K562 (cell line): Measurements from ENCODE around the gene MACROD2. TPM values are rescaled to one million over a fixed set of nuclear protein-coding genes. Genes with fewer than 3 reads are reported as not detected.

Source experiments
- ATAC-seq: fragments of 200-7000 bp; cut with Tn5 transposase; 3 replicates; pipeline ENCODE4 v1.9.1; 2020; ENCODE audit warnings: moderate library complexity
- BruUV-seq: library from RNA; stranded (reverse); fragments of 400-500 nt; replicated peaks from 2 replicates; lab custom pipeline; 2021; lab: Mats Ljungman, UMichigan
- CTCF ChIA-PET: fragments of 300-600 bp; formaldehyde crosslinking; extraction: SDS; loops from one replicate; lab custom pipeline; 2021; ENCODE audit warnings: low intra/inter-chr PET ratio; lab: Yijun Ruan, JAX
- POLR2A ChIA-PET: fragments of 300-600, 350-650 bp; sonication (Branson Sonifier 250); formaldehyde crosslinking; extraction: SDS; loops from one replicate; lab custom pipeline; 2021; ENCODE audit warnings: antibody characterized with exemption, inconsistent platforms; lab: Yijun Ruan, JAX
- DNase-seq, 4 experiments: peaks; one replicate each; pipeline versions ENCODE4 v3.0.0 to v3.0.0-alpha.2; 2011 to 2018; ENCODE audit warnings: low spot score in 3 of 4, mixed read lengths in 3 of 4; ENCODE audit errors: extremely low read depth in 1 of 4
- FAIRE-seq: peaks from 2 replicates; lab custom pipeline; 2011; peaks lifted over from hg19 to GRCh38; lab: Jason Lieb, UNC
- H2AFZ ChIP-seq: 2 replicates; pipeline ENCODE4 v1.6.0; 2011; ENCODE audit warnings: low read depth, low read length, control low read depth, inconsistent platforms
- H3K27ac ChIP-seq: fragments of 200-600 bp; 3 replicates; pipeline ENCODE4 v1.8.0; 2011; ENCODE audit warnings: low read depth, mild to moderate bottlenecking, control low read depth, inconsistent platforms, low read length, moderate library complexity, mixed read lengths; ENCODE audit errors: extremely low read depth
- H3K27me3 ChIP-seq, 2 experiments: fragments of 300-600 bp in 1 of 2; 2 replicates in 1 of 2; 3 replicates in 1 of 2; pipeline versions ENCODE4 v1.6.0 to v1.8.0; 2011; ENCODE audit warnings: inconsistent platforms in 2 of 2, low read length in 2 of 2, mild to moderate bottlenecking in 1 of 2, mixed read lengths in 1 of 2, moderate library complexity in 1 of 2; ENCODE audit not compliant: control insufficient read depth in 2 of 2, insufficient read depth in 2 of 2
- H3K36me3 ChIP-seq: fragments of 300-600 bp; 3 replicates; pipeline ENCODE4 v1.8.0; 2011; ENCODE audit warnings: mild to moderate bottlenecking, low read length, inconsistent platforms; ENCODE audit not compliant: control insufficient read depth, insufficient read depth
- H3K4me1 ChIP-seq, 2 experiments: fragments of 200-600 bp in 1 of 2; replicated peaks in 1 of 2; 2 replicates in 1 of 2; 3 replicates in 1 of 2; pipeline versions ENCODE4 v1.5.1 to v1.8.0; 2011; ENCODE audit warnings: inconsistent platforms in 2 of 2, low read length in 2 of 2, mild to moderate bottlenecking in 1 of 2, mixed read lengths in 1 of 2, moderate library complexity in 1 of 2; ENCODE audit not compliant: control insufficient read depth in 2 of 2, insufficient read depth in 2 of 2
- H3K4me2 ChIP-seq: 2 replicates; pipeline ENCODE4 v1.6.1; 2011; ENCODE audit warnings: low read length, control low read depth, inconsistent platforms, mixed read lengths; ENCODE audit not compliant: insufficient read depth
- H3K4me3 ChIP-seq: fragments of 200-600 bp; sonication (generic), shearing (Covaris generic); 2 replicates; pipeline ENCODE4 v1.5.1; 2016; ENCODE audit warnings: control low read depth, inconsistent platforms
- H3K79me2 ChIP-seq: fragments of 200-600 bp; 3 replicates; pipeline ENCODE4 v1.8.0; 2011; ENCODE audit warnings: low read length, inconsistent platforms; ENCODE audit not compliant: control insufficient read depth, insufficient read depth
- H3K9ac ChIP-seq, 2 experiments: 2 replicates each; pipeline versions ENCODE4 v1.6.0 to v1.6.1; 2011; ENCODE audit warnings: low read depth in 2 of 2, low read length in 2 of 2, control low read depth in 1 of 2, inconsistent platforms in 1 of 2, mild to moderate bottlenecking in 1 of 2, mixed read lengths in 1 of 2; ENCODE audit not compliant: insufficient read depth in 1 of 2
- H3K9me1 ChIP-seq: one replicate; pipeline ENCODE4 v1.6.0; 2011; ENCODE audit warnings: inconsistent platforms, mild to moderate bottlenecking, low read length, moderate library complexity; ENCODE audit not compliant: control insufficient read depth, insufficient read depth
- H3K9me3 ChIP-seq: replicated peaks from 2 replicates; pipeline ENCODE4 v1.5.1; 2011; ENCODE audit warnings: low read depth, low read length, inconsistent platforms; ENCODE audit not compliant: control insufficient read depth, insufficient read depth
- H4K20me1 ChIP-seq: replicated peaks from 2 replicates; pipeline ENCODE4 v1.6.1; 2011; ENCODE audit warnings: low read length, inconsistent platforms, mixed read lengths; ENCODE audit not compliant: control insufficient read depth, insufficient read depth
- BACH1 ChIP-seq: fragments of 200-800 bp; sonication (Bioruptor generic); IDR thresholded peaks from 2 replicates; pipeline ENCODE4 v1.6.1; 2016; ENCODE audit warnings: missing genetic modification characterization, missing compliant biosample characterization
- CBX2 ChIP-seq: fragments of 200-600 bp; sonication (generic); IDR thresholded peaks from one replicate; pipeline ENCODE4 v1.6.1; 2012; ENCODE audit warnings: mild to moderate bottlenecking, low read length, inconsistent platforms; ENCODE audit not compliant: insufficient read depth, poor library complexity, severe bottlenecking
- HMG20B ChIP-seq: fragments of 250-450 bp; sonication (Bioruptor Pico); IDR thresholded peaks from 2 replicates; pipeline ENCODE4 v1.5.0; 2021; ENCODE audit warnings: mild to moderate bottlenecking
- HSF4 ChIP-seq: fragments of 250-450 bp; sonication (Bioruptor Pico); IDR thresholded peaks from 2 replicates; pipeline ENCODE4 v2.1.2; 2022; ENCODE audit warnings: mild to moderate bottlenecking, moderate library complexity, borderline replicate concordance
- KDM1A ChIP-seq, 2 experiments: fragments of 450-650 bp; IDR thresholded peaks; 2 replicates each; pipeline ENCODE4 v1.6.1; 2016; ENCODE audit warnings: mild to moderate bottlenecking in 2 of 2
- SIX5 ChIP-seq, 2 experiments: IDR thresholded peaks; 2 replicates each; pipeline ENCODE4 v1.6.1; 2011; ENCODE audit warnings: low read length in 2 of 2, borderline replicate concordance in 1 of 2, low read depth in 1 of 2, mild to moderate bottlenecking in 1 of 2, moderate library complexity in 1 of 2; ENCODE audit not compliant: insufficient read depth in 1 of 2
- ZNF134 ChIP-seq: fragments of 250-450 bp; sonication (Bioruptor Pico); conservative IDR thresholded peaks from 2 replicates; pipeline ENCODE4 v1.4.0; 2020
- ZNF253 ChIP-seq: fragments of 250-450 bp; sonication (Bioruptor Pico); conservative IDR thresholded peaks from 2 replicates; pipeline ENCODE4 v1.6.1; 2021; ENCODE audit warnings: mild to moderate bottlenecking
- WGBS: fragments of 100-300 bp; shearing (Covaris generic); methylation state at CpG from one replicate; pipeline ENCODE4 v1.1.6; 2016; ENCODE audit warnings: low coverage, mixed read lengths; ENCODE audit not compliant: insufficient coverage; ENCODE audit errors: missing lambda C conversion rate; 5-methylcytosine and 5-hydroxymethylcytosine counted together
- in situ Hi-C: fragments of 300-500 bp; cut with MboI; formaldehyde crosslinking; loops from 4 replicates; pipeline ENCODE4 v1.15.0; 2018; ENCODE audit warnings: inconsistent platforms, mixed read lengths
- intact Hi-C: fragments of 100-400 bp; cut with micrococcal nuclease; formaldehyde crosslinking; loops from 2 replicates; pipeline ENCODE4 v1.14.2; 2022
- polyA plus RNA-seq, 8 experiments: library from polyadenylated mRNA; depleted of rRNA in 4 of 8; stranded (reverse) in 5 of 8; unstranded in 3 of 8; fragments of >200 nt; fragmentation: Nextera tagmentation in 2 of 8; fragmentation: Illumina TruSeq in 1 of 8; extraction: Ambion mirVana in 2 of 8; extraction: Trizol in 1 of 8; gene quantifications; 2 replicates each; pipeline versions ENCODE4 v1.2.1 to v1.2.3, GENCODE V29; 2011 to 2014; ENCODE audit warnings: inconsistent platforms in 1 of 8, missing spikeins in 1 of 8
- total RNA-seq, 7 experiments: library from RNA; depleted of rRNA in 6 of 7; stranded (reverse); fragments of >200 nt in 6 of 7; fragmentation: Illumina TruSeq in 2 of 7; extraction: Trizol in 2 of 7; gene quantifications; 2 replicates each; pipeline versions ENCODE4 v1.2.1 to v1.2.3, GENCODE V29; 2011 to 2021; ENCODE audit warnings: low replicate concordance in 1 of 7
- TF ChIP-seq, protein P1 (sequence below): fragments of 450-650 bp; IDR thresholded peaks from 2 replicates; pipeline ENCODE4 v1.6.1; 2016; ENCODE audit warnings: low read depth
- TF ChIP-seq, protein P2 (sequence below): fragments of 450-650 bp; conservative IDR thresholded peaks from 2 replicates; pipeline ENCODE4 v1.6.1; 2016; ENCODE audit warnings: missing genetic modification characterization, low read depth, mild to moderate bottlenecking, missing compliant biosample characterization, moderate library complexity
- TF ChIP-seq, protein P3 (sequence below): fragments of 250-450 bp; sonication (Bioruptor Pico); IDR thresholded peaks from 2 replicates; pipeline ENCODE4 v1.4.0; 2020; ENCODE audit warnings: mild to moderate bottlenecking, moderate library complexity, borderline replicate concordance

The MACROD2 gene
- total and polyA plus RNA-seq, 9 of the 15 experiments (the other 6 are each of a cell fraction or from before 2014, with no cell fraction given) = not detected

DNA sequence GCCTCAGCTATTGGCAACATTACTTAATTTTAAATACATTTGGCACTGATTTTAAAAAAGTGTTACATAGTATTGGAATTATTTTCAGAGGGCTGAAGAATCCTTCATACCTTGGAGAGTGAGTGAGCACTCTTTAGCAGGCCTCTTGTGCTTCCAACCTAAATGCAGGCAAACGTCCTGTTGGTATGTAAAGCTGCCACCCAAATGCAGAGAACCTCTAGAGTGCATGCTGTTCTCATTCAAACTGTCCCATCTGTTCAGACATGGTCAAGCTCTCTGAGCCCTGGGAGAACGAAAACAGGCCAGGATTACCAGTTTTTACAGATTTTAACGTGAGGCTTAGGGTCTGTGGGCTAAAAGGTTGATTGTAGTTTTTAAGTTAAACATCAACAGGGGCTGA lies 720.1 kb downstream of the MACROD2 start:
- H3K27ac ChIP-seq = no peak overlapping the region
- no peak overlapping the region for H2AFZ ChIP-seq
- FAIRE-seq (no peak), DNase-seq (no peak), ATAC-seq (no peak)
- no TSS peak for BruUV-seq
- no peaks in the 10 kb centered on the region for H3K9me3 ChIP-seq
- intact Hi-C loops = no loop called here
- no peaks in the 10 kb centered on the region for H3K9me1 ChIP-seq
- no peaks in the 10 kb centered on the region for H3K27me3 ChIP-seq
- WGBS = 0% methylated on average over 2 of the region's 3 CpGs
- no peak overlapping the region for H3K4me2 ChIP-seq
- H3K4me3 ChIP-seq = no peak overlapping the region
- no peaks in the 10 kb centered on the region for H3K4me1 ChIP-seq
- in situ Hi-C loops = no loop called here
- CTCF ChIA-PET = no interaction called here
- no peaks in the 10 kb centered on the region for H4K20me1 ChIP-seq
- no peaks in the 10 kb centered on the region for H3K79me2 ChIP-seq
- POLR2A ChIA-PET = no interaction called here
- H3K9ac ChIP-seq = no peak overlapping the region
- H3K36me3 ChIP-seq = no peaks in the 10 kb centered on the region
- TF ChIP-seq HSF4 (no peak), ZNF253 (CRISPR knock-in tag) (no peak), ZNF134 (CRISPR knock-in tag) (no peak), KDM1A (IDR thresholded peaks at IDR 0.05) (no peak), CBX2 (no peak), BACH1 (tag) (no peak), SIX5 (IDR thresholded peaks at IDR 0.05; ENCODE audit: borderline replicate concordance in 1 of 2, insufficient read depth in 1 of 2, low read depth in 1 of 2, low read length in 2 of 2) (no peak), HMG20B (CRISPR knock-in tag) (no peak)
- TF ChIP-seq, protein P1, sequence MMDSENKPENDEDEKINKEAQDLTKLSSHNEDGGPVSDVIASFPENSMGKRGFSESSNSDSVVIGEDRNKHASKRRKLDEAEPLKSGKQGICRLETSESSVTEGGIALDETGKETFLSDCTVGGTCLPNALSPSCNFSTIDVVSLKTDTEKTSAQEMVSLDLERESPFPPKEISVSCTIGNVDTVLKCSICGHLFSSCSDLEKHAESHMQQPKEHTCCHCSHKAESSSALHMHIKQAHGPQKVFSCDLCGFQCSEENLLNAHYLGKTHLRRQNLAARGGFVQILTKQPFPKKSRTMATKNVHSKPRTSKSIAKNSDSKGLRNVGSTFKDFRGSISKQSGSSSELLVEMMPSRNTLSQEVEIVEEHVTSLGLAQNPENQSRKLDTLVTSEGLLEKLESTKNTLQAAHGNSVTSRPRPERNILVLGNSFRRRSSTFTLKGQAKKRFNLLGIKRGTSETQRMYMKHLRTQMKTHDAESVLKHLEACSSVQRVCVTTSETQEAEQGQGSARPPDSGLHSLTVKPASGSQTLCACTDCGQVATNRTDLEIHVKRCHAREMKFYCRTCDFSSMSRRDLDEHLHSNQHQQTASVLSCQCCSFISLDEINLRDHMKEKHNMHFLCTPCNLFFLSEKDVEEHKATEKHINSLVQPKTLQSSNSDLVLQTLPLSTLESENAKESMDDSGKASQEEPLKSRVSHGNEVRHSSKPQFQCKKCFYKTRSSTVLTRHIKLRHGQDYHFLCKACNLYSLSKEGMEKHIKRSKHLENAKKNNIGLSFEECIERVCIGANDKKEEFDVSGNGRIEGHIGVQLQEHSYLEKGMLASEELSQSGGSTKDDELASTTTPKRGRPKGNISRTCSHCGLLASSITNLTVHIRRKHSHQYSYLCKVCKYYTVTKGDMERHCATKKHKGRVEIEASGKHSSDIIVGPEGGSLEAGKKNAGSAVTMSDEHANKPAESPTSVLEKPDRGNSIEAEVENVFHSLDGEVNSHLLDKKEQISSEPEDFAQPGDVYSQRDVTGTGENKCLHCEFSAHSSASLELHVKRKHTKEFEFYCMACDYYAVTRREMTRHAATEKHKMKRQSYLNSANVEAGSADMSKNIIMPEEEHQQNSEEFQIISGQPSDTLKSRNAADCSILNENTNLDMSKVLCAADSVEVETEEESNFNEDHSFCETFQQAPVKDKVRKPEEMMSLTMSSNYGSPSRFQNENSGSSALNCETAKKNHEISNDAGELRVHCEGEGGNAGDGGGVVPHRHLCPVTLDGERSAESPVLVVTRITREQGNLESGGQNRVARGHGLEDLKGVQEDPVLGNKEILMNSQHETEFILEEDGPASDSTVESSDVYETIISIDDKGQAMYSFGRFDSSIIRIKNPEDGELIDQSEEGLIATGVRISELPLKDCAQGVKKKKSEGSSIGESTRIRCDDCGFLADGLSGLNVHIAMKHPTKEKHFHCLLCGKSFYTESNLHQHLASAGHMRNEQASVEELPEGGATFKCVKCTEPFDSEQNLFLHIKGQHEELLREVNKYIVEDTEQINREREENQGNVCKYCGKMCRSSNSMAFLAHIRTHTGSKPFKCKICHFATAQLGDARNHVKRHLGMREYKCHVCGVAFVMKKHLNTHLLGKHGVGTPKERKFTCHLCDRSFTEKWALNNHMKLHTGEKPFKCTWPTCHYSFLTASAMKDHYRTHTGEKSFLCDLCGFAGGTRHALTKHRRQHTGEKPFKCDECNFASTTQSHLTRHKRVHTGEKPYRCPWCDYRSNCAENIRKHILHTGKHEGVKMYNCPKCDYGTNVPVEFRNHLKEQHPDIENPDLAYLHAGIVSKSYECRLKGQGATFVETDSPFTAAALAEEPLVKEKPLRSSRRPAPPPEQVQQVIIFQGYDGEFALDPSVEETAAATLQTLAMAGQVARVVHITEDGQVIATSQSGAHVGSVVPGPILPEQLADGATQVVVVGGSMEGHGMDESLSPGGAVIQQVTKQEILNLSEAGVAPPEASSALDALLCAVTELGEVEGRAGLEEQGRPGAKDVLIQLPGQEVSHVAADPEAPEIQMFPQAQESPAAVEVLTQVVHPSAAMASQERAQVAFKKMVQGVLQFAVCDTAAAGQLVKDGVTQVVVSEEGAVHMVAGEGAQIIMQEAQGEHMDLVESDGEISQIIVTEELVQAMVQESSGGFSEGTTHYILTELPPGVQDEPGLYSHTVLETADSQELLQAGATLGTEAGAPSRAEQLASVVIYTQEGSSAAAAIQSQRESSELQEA = no peak
- TF ChIP-seq, protein P2, sequence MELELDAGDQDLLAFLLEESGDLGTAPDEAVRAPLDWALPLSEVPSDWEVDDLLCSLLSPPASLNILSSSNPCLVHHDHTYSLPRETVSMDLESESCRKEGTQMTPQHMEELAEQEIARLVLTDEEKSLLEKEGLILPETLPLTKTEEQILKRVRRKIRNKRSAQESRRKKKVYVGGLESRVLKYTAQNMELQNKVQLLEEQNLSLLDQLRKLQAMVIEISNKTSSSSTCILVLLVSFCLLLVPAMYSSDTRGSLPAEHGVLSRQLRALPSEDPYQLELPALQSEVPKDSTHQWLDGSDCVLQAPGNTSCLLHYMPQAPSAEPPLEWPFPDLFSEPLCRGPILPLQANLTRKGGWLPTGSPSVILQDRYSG (tag) = no peak
- TF ChIP-seq, protein P3, sequence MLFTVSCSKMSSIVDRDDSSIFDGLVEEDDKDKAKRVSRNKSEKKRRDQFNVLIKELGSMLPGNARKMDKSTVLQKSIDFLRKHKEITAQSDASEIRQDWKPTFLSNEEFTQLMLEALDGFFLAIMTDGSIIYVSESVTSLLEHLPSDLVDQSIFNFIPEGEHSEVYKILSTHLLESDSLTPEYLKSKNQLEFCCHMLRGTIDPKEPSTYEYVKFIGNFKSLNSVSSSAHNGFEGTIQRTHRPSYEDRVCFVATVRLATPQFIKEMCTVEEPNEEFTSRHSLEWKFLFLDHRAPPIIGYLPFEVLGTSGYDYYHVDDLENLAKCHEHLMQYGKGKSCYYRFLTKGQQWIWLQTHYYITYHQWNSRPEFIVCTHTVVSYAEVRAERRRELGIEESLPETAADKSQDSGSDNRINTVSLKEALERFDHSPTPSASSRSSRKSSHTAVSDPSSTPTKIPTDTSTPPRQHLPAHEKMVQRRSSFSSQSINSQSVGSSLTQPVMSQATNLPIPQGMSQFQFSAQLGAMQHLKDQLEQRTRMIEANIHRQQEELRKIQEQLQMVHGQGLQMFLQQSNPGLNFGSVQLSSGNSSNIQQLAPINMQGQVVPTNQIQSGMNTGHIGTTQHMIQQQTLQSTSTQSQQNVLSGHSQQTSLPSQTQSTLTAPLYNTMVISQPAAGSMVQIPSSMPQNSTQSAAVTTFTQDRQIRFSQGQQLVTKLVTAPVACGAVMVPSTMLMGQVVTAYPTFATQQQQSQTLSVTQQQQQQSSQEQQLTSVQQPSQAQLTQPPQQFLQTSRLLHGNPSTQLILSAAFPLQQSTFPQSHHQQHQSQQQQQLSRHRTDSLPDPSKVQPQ = no peak
